ENCODE measurements around the gene PCBP2.
"Not testable (repeated sequence)": the region's sequence is repeated elsewhere in the genome, so short reads cannot be mapped to it uniquely, and the experiment has no call there.

Gene PCBP2

GRCh38 chr12:53472056-53472582 lies 20.2 kb downstream of the PCBP2 start:
- no peak for DNase-seq (ENCODE audit: low read depth in 1 of 2, low spot score in 1 of 2)

DNA sequence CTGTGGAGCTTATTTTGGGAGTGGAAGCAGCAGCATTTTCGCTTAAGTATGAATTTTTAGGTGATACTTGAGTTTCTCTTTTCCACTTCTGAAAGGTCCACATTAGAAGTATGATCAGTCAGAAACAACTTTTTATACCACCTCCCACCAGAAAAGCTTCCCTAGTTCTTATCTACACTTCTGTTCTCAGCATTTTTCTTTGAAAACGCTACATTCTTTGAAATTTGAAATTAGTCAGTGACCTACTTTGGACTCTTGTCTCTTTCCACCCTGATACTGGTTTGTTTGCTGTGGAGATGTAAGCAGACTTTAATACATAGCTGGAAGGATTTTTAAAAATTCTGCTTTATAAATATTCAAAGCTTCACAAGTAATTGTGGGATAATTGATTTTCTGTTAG lies 22.2 kb downstream of the PCBP2 start:
- no peak for DNase-seq (ENCODE audit: low read depth in 1 of 2, low spot score in 1 of 2)

GRCh38 chr12:53474819-53475218 lies 22.9 kb downstream of the PCBP2 start:
- DNase-seq (ENCODE audit: low read depth in 1 of 2, low spot score in 1 of 2): no peak

DNA sequence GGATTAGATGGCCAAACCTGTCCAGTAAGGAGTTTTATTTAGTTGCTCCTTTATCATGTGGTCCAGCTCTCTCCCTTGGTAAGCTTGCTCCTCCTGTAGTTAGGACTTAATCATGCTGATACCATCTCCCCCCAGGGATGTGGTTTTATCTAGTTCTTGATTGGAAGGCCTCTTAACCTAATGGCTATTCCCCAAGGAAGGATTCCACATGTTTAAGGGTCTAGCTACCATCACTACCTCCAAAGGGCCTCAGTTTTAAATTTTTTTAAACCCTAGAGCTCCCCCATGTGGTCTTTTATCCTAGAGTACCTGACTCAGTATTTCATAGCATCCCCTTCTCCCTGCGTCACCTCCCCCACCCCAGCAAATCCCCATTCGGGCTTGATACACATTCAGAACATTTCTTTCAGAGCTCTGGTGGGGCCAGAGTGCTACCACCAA lies 24.9 kb downstream of the PCBP2 start:
- DNase-seq (ENCODE audit: low read depth in 1 of 2, low spot score in 1 of 2): no peak

DNA sequence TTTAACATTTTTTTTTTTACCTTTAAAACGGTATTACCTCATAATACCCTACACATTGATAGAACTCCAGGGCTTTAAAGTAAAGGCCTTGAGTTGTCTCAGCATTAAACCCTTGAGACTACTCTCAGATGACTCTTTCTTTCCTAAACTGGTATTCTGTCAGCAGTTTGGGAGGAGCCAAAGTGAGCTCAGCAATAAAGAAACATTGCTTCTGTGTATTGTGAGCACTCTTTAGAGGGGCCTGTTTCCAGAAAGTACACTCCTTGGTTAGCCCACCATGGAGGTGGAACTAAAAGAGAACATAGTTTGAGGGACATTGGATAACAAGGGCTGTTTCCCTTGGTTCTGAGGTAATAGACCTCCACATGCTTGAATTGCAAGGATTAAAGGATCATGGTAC lies 27.0 kb downstream of the PCBP2 start:
- DNase-seq (ENCODE audit: low read depth in 1 of 2, low spot score in 1 of 2): no peak

DNA sequence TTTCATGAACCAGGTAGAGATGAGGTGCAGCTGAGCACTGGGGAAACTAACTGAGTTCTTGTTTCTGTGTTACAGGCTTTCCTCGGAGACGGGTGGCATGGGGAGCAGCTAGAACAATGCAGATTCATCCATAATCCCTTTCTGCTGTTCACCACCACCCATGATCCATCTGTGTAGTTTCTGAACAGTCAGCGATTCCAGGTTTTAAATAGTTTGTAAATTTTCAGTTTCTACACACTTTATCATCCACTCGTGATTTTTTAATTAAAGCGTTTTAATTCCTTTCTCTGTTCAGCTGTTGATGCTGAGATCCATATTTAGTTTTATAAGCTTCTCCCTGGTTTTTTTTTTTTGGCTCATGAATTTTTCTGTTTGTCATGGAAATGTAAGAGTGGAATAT lies 27.4 kb downstream of the PCBP2 start:
- no peak for DNase-seq (ENCODE audit: low read depth in 1 of 2, low spot score in 1 of 2)

- no peak for DNase-seq (ENCODE audit: low read depth in 1 of 2, low spot score in 1 of 2)
Observed at GRCh38 chr12:53480491-53481442, 28.9 kb downstream of the PCBP2 start.

- DNase-seq (ENCODE audit: low read depth in 1 of 2, low spot score in 1 of 2): not testable (repeated sequence)
Observed at GRCh38 chr12:53481458-53481857, 29.6 kb downstream of the PCBP2 start.

DNA sequence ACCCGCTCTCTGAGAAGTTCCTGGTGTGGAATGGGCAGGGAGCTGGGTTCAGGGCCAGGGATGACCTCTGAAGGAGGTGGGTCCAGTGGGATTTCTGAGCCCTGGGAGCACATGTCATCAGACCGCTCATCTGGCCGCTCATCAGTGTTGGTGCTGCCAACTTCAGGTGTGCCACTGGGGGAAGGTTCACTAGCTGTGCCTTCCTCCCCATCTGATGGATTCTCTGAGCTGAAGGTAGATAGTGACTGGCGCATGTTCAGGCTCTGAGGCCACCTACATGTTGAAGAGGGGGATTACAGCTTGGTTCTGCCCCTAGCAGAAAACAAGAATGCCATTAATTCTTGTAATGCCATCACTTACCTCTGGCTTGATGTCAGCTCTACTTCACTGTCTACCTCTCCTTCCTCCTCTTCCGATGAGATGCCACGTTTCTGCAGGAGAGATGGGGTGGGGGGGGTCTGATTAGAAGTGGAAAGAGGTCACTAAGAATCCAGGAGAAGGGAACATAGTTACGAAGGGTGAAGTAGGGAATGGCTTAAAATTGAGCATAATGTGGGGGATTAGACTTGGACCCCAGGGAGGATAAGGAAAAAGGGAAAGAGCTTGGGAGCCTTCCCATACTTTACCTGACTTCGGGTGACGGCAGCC lies 30.2 kb downstream of the PCBP2 start:
- DNase-seq (ENCODE audit: low read depth in 1 of 2, low spot score in 1 of 2): no peak

GRCh38 chr12:53482626-53483168 lies 30.8 kb downstream of the PCBP2 start:
- DNase-seq (ENCODE audit: low read depth in 1 of 2, low spot score in 1 of 2): no peak

- no peak for DNase-seq (ENCODE audit: low read depth in 1 of 2, low spot score in 1 of 2)
Observed at GRCh38 chr12:53483225-53483978, 31.5 kb downstream of the PCBP2 start.

DNA sequence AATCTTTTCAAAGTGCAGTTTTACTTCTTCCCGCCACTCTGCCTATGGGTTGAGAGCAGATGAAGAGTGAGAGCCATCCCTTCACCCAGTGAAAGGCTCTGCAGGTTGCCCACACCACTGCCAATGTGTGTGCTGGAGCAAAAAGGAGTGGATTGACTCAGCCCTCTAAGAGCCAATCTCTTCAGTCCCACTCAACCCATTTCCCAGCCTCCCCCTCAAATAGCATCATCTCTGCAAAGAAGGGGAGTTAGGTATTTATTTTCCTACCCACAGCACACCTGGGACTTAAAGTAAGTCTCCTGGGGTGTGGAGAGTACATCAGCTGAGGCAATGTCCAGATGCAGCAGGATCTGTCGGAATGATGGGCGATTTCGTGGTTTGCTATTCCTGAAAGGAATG lies 32.1 kb downstream of the PCBP2 start:
- DNase-seq (ENCODE audit: low read depth in 1 of 2, low spot score in 1 of 2): no peak

- DNase-seq (ENCODE audit: low read depth in 1 of 2, low spot score in 1 of 2): no peak
Observed at GRCh38 chr12:53484686-53485575, 33.0 kb downstream of the PCBP2 start.

- no peak for DNase-seq (ENCODE audit: low read depth in 1 of 2, low spot score in 1 of 2)
Observed at GRCh38 chr12:53485955-53486735, 34.2 kb downstream of the PCBP2 start.

GRCh38 chr12:53486736-53487487 lies 35.0 kb downstream of the PCBP2 start:
- DNase-seq (ENCODE audit: low read depth in 1 of 2, low spot score in 1 of 2): no peak

DNA sequence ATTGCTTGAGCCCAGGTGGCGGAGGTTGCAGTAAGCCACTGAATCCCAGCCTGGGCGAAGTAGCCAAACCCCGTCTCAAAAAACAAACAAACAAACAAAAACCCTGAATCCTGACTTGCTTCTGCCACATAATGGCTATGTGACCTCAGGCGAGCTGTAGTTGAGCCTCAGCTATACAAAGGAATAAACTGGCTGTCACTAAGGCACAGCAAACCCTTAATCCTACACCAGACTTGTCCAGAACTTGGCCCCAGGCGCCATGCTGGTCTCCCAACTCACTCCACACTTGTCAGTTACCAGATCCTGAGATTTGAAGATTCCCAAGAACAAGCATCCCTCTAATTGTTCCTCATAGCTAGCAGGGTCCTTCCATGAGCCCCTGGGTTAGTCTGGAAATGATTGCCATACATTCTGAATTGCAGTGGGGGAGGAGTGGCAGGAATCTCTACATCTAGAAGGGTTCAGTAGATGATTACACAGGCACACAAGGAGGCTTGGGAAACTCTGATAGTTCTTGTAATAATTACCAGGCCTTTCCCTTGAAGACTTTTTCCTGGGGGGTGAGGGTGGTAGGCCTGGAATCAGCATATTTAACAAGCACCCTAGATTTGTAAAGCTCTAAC lies 37.5 kb downstream of the PCBP2 start:
- no peak for DNase-seq (ENCODE audit: low read depth in 1 of 2, low spot score in 1 of 2)

- no peak for DNase-seq (ENCODE audit: low read depth in 1 of 2, low spot score in 1 of 2)
Observed at GRCh38 chr12:53492188-53492587, 40.3 kb downstream of the PCBP2 start.

Measured in stimulated activated CD4-positive, alpha-beta T cell treated with anti-CD3 and anti-CD28 coated beads, Interleukin-15, amount 100 ng/mL, for 1 hour (primary cell).